Upper lobe of right lung (tissue), 1 donor: Measurements from ENCODE around the gene ARHGEF28. TPM values are rescaled to one million over a fixed set of nuclear protein-coding genes. Genes with fewer than 3 reads are reported as not detected.

Source experiments
- ATAC-seq: fragments of 200-7000 bp; cut with Tn5 transposase; one replicate; pipeline ENCODE4 v1.9.1; 2020; ENCODE audit warnings: mild to moderate bottlenecking, moderate library complexity
- DNase-seq: peaks from one replicate; pipeline ENCODE4 v3.0.0-alpha.2; 2020
- H3K27ac ChIP-seq: fragments of 200-600 bp; one replicate; pipeline ENCODE4 v1.8.0; 2022
- H3K27me3 ChIP-seq: fragments of 200-600 bp; one replicate; pipeline ENCODE4 v1.8.0; 2022; ENCODE audit warnings: mild to moderate bottlenecking
- H3K36me3 ChIP-seq: fragments of 200-600 bp; one replicate; pipeline ENCODE4 v1.8.0; 2022
- H3K4me1 ChIP-seq: fragments of 200-600 bp; one replicate; pipeline ENCODE4 v1.8.0; 2022
- H3K4me3 ChIP-seq: fragments of 200-600 bp; one replicate; pipeline ENCODE4 v1.8.0; 2022; ENCODE audit warnings: mild to moderate bottlenecking
- H3K9me3 ChIP-seq: fragments of 200-600 bp; one replicate; pipeline ENCODE4 v1.8.0; 2022
- CTCF ChIP-seq: fragments of 200-600 bp; IDR thresholded peaks from one replicate; pipeline ENCODE4 v1.8.0; 2022; ENCODE audit warnings: antibody characterized with exemption
- intact Hi-C: fragments of 100-400 bp; cut with DNase I; formaldehyde crosslinking; loops from one replicate; pipeline ENCODE4 v1.11.0; 2022
- total RNA-seq: library from RNA; stranded (reverse); fragmentation: NEBNext Ultra II Directional; extraction: Animal tissue kit (Norgen Biotek cat#: 25700); gene quantifications from one replicate; pipeline ENCODE4 v1.2.1, GENCODE V29; 2021
- donor health status: DM: no; HTN: yes; CAD: no; lungs with severe emphysema.

The ARHGEF28 gene
- total RNA-seq, 1 donor from 2014 or later: 22.3 TPM

GRCh38 chr5:73781107-73781768 is 155.2 kb downstream of the ARHGEF28 start:
- Histone ChIP-seq H3K36me3 (no peaks in the 10 kb centered on the region), H3K4me3 (no peak overlapping the region), H3K27me3 (no peaks in the 10 kb centered on the region), H3K4me1 (no peaks in the 10 kb centered on the region), H3K9me3 (no peaks in the 10 kb centered on the region), H3K27ac (no peak overlapping the region)
- no peak for TF ChIP-seq CTCF
- intact Hi-C loops: no loop called here
- ATAC-seq (peak; percentile 33), DNase-seq (no peak)

GRCh38 chr5:73783828-73784227 is 157.8 kb downstream of the ARHGEF28 start:
- ATAC-seq (peak; percentile 71), DNase-seq (no peak)
- Histone ChIP-seq H3K27ac (no peak overlapping the region), H3K4me1 (no peaks in the 10 kb centered on the region), H3K4me3 (no peak overlapping the region), H3K9me3 (no peaks in the 10 kb centered on the region), H3K27me3 (no peaks in the 10 kb centered on the region), H3K36me3 (no peaks in the 10 kb centered on the region)
- peak; percentile 43 for TF ChIP-seq CTCF
- intact Hi-C loops: no loop called here

- Histone ChIP-seq H3K27ac (no peak overlapping the region), H3K4me1 (no peaks in the 10 kb centered on the region), H3K27me3 (no peaks in the 10 kb centered on the region), H3K9me3 (no peaks in the 10 kb centered on the region), H3K4me3 (no peak overlapping the region), H3K36me3 (no peaks in the 10 kb centered on the region)
- no peak for ATAC-seq
- TF ChIP-seq CTCF: no peak
- intact Hi-C loops: no loop called here
- no peak for DNase-seq
Observed at GRCh38 chr5:73786043-73786831, 160.2 kb downstream of the ARHGEF28 start.

- DNase-seq (no peak), ATAC-seq (no peak)
- Histone ChIP-seq H3K36me3 (no peaks in the 10 kb centered on the region), H3K27me3 (no peaks in the 10 kb centered on the region), H3K27ac (no peak overlapping the region), H3K4me3 (no peak overlapping the region), H3K9me3 (no peaks in the 10 kb centered on the region), H3K4me1 (peaks cover 6% of the 10 kb centered on the region)
- TF ChIP-seq CTCF: no peak
- intact Hi-C loops: loop anchor here (5.0 kb wide), 1 partner anchor 203 kb away; no protein-coding TSS in a partner anchor
Observed at GRCh38 chr5:73789851-73790281, 163.9 kb downstream of the ARHGEF28 start.

GRCh38 chr5:73791389-73791788 is 165.4 kb downstream of the ARHGEF28 start:
- no peak overlapping the region for H3K27ac ChIP-seq

More at GRCh38 chr5:73791389-73791788, 165.4 kb downstream of the ARHGEF28 start:
- DNase-seq (no peak), ATAC-seq (no peak)
- Histone ChIP-seq H3K27me3 (no peaks in the 10 kb centered on the region), H3K4me3 (no peak overlapping the region), H3K4me1 (peaks cover 11% of the 10 kb centered on the region), H3K36me3 (no peaks in the 10 kb centered on the region), H3K9me3 (no peaks in the 10 kb centered on the region)
- TF ChIP-seq CTCF: no peak
- intact Hi-C loops: loop anchor here (5.0 kb wide), 1 partner anchor 204 kb away; no protein-coding TSS in a partner anchor
